BJ (cell line): Measurements from ENCODE around the gene PRCP. TPM values are rescaled to one million over a fixed set of nuclear protein-coding genes. Genes with fewer than 3 reads are reported as not detected.

ENCODE experiments used
- CTCF ChIA-PET: fragments of 350-600 bp; formaldehyde crosslinking; extraction: SDS; loops from one replicate; lab custom pipeline; 2021; ENCODE audit warnings: antibody characterized with exemption, inconsistent platforms; lab: Yijun Ruan, JAX
- POLR2A ChIA-PET: fragments of 300-600 bp; sonication (Branson Sonifier 250); formaldehyde crosslinking; extraction: SDS; loops from one replicate; lab custom pipeline; 2021; ENCODE audit warnings: antibody characterized with exemption; lab: Charles Lee
- DNase-seq: peaks from one replicate; pipeline ENCODE4 v3.0.0-alpha.2; 2011; ENCODE audit warnings: low read depth
- H3K27me3 ChIP-seq: 2 replicates; pipeline ENCODE4 v1.6.0; 2011; ENCODE audit warnings: low read length; ENCODE audit not compliant: control insufficient read depth, insufficient read depth
- H3K36me3 ChIP-seq: 2 replicates; pipeline ENCODE4 v1.5.1; 2011; ENCODE audit warnings: low read length; ENCODE audit not compliant: control insufficient read depth, insufficient read depth
- H3K4me3 ChIP-seq: 2 replicates; pipeline ENCODE4 v1.5.1; 2011; ENCODE audit warnings: low read depth, mild to moderate bottlenecking, control low read depth, low read length
- CTCF ChIP-seq: IDR thresholded peaks from 2 replicates; pipeline ENCODE4 v1.5.1; 2011; ENCODE audit warnings: low read depth, mild to moderate bottlenecking, control low read depth, inconsistent platforms, low read length, moderate library complexity; ENCODE audit not compliant: insufficient read depth
- polyA plus RNA-seq: library from polyadenylated mRNA; depleted of rRNA; stranded (reverse); fragments of >200 nt; gene quantifications from 2 replicates; pipeline ENCODE4 v1.2.3, GENCODE V29; 2011

The PRCP gene
- polyA plus RNA-seq, 1 experiment, result 62.0 TPM

- H3K4me3 ChIP-seq, result no peak overlapping the region
- ChIA-PET CTCF (no interaction called here), POLR2A (no interaction called here)
- no peak for DNase-seq
- TF ChIP-seq CTCF, result no peak
- no peaks in the 10 kb centered on the region for H3K27me3 ChIP-seq
- no peaks in the 10 kb centered on the region for H3K36me3 ChIP-seq
Observed at GRCh38 chr11:82830746-82831145, 69.5 kb downstream of the PRCP start.

GRCh38 chr11:82829101-82829500 is 71.1 kb downstream of the PRCP start:
- TF ChIP-seq CTCF, result no peak
- Histone ChIP-seq H3K4me3 (no peak overlapping the region), H3K27me3 (no peaks in the 10 kb centered on the region), H3K36me3 (no peaks in the 10 kb centered on the region)
- CTCF ChIA-PET, result no interaction called here
- POLR2A ChIA-PET, result no interaction called here
- DNase-seq, result no peak

- DNase-seq, result no peak
- ChIA-PET CTCF (interaction anchor here (0.6 kb wide), 1 partner anchor 9 kb away, joined by 3 read pairs; no protein-coding TSS in a partner anchor), POLR2A (no interaction called here)
- Histone ChIP-seq H3K27me3 (no peaks in the 10 kb centered on the region), H3K36me3 (no peaks in the 10 kb centered on the region), H3K4me3 (no peak overlapping the region)
- no peak for TF ChIP-seq CTCF
Observed at GRCh38 chr11:82828472-82828871, 71.8 kb downstream of the PRCP start.

GRCh38 chr11:82826526-82826925 is 73.7 kb downstream of the PRCP start:
- POLR2A ChIA-PET, result no interaction called here
- Histone ChIP-seq H3K4me3 (no peak overlapping the region), H3K36me3 (no peaks in the 10 kb centered on the region), H3K27me3 (no peaks in the 10 kb centered on the region)
- TF ChIP-seq CTCF, result no peak
- CTCF ChIA-PET, result interaction anchor here (1.2 kb wide), 1 partner anchor 50 kb away, joined by 3 read pairs; no protein-coding TSS in a partner anchor
- DNase-seq, result no peak

GRCh38 chr11:82823647-82824619 is 76.3 kb downstream of the PRCP start:
- TF ChIP-seq CTCF, result no peak
- no peak for DNase-seq
- Histone ChIP-seq H3K27me3 (no peaks in the 10 kb centered on the region), H3K4me3 (no peak overlapping the region), H3K36me3 (no peaks in the 10 kb centered on the region)
- ChIA-PET POLR2A (no interaction called here), CTCF (interaction anchor here (0.7 to 1.1 kb wide), 3 partner anchors 12 to 195 kb away, joined by 3 to 6 read pairs (median 3); no protein-coding TSS in a partner anchor)
